IMR-90 (cell line): ENCODE measurements around the gene DDX39A. TPM values are rescaled to one million over a fixed set of nuclear protein-coding genes. Genes with fewer than 3 reads are reported as not detected.

Experiments used
- polyA plus RNA-seq, 3 experiments: library from polyadenylated mRNA; depleted of rRNA; stranded (reverse); fragments of >200 nt; gene quantifications; 2 replicates each; pipeline ENCODE4 v1.2.3, GENCODE V29; 2012; ENCODE audit warnings: low replicate concordance in 1 of 3
- total RNA-seq: library from RNA; depleted of rRNA; stranded (reverse); fragments of >200 nt; gene quantifications from 2 replicates; pipeline ENCODE4 v1.2.3, GENCODE V29; 2012; rRNA removed

Gene DDX39A
- total and polyA plus RNA-seq, 2 of the 4 experiments (the other 2 are of a cell fraction): 82.5 to 83.0 TPM

Other genes with a start within 250 kb of the DDX39A start
- gene ADGRL1, start 213.2 kb downstream of the DDX39A start, total RNA-seq: 0.72 and 1.4 TPM in 2 replicates
- gene ADGRL1, start 213.2 kb downstream of the DDX39A start, polyA plus RNA-seq (2012; rRNA removed): 2.2 and 2.4 TPM in 2 replicates
- 7.5 and 7.7 TPM in 2 replicates for gene ADGRE5, start 37.9 kb downstream of the DDX39A start, total RNA-seq
- gene ADGRE5, start 37.9 kb downstream of the DDX39A start, polyA plus RNA-seq (2012; rRNA removed): 14.6 and 15.0 TPM in 2 replicates
- 39.4 and 41.4 TPM in 2 replicates for gene PKN1, start 14.0 kb upstream of the DDX39A start, total RNA-seq
- gene PKN1, start 14.0 kb upstream of the DDX39A start, polyA plus RNA-seq (2012; rRNA removed): 39.1 and 44.1 TPM in 2 replicates
- 0.28 and 0.54 TPM in 2 replicates for gene PTGER1, start 56.0 kb upstream of the DDX39A start, total RNA-seq
- 0.60 and 1.6 TPM in 2 replicates for gene PTGER1, start 56.0 kb upstream of the DDX39A start, polyA plus RNA-seq (2012; rRNA removed)
- gene GIPC1, start 76.8 kb upstream of the DDX39A start, total RNA-seq: 74.2 and 77.5 TPM in 2 replicates
- 133 and 153 TPM in 2 replicates for gene GIPC1, start 76.8 kb upstream of the DDX39A start, polyA plus RNA-seq (2012; rRNA removed)
- gene DNAJB1, start 99.1 kb upstream of the DDX39A start, total RNA-seq: 82.5 and 88.2 TPM in 2 replicates
- gene DNAJB1, start 99.1 kb upstream of the DDX39A start, polyA plus RNA-seq (2012; rRNA removed): 91.1 and 95.4 TPM in 2 replicates
- 35.8 and 46.2 TPM in 2 replicates for gene TECR, start 110.3 kb upstream of the DDX39A start, total RNA-seq
- 81.2 and 102 TPM in 2 replicates for gene TECR, start 110.3 kb upstream of the DDX39A start, polyA plus RNA-seq (2012; rRNA removed)
- gene NDUFB7, start 152.7 kb upstream of the DDX39A start, total RNA-seq: 337 and 436 TPM in 2 replicates
- gene NDUFB7, start 152.7 kb upstream of the DDX39A start, polyA plus RNA-seq (2012; rRNA removed): 523 and 591 TPM in 2 replicates
- not detected in 2 replicates for gene CLEC17A, start 163.7 kb upstream of the DDX39A start, total RNA-seq
- 0.05 TPM in 1 of 2 replicates, not detected in the other for gene CLEC17A, start 163.7 kb upstream of the DDX39A start, polyA plus RNA-seq (2012; rRNA removed)